Spleen (tissue), 7 donors: Measurements from ENCODE around the gene TIMP1.

ENCODE experiments used
- CTCF ChIP-seq, 11 experiments: fragments of 200-600 bp in 7 of 11; fragments of 450-650 bp in 4 of 11; sonication (generic) in 4 of 11; IDR thresholded peaks in 8 of 11; conservative IDR thresholded peaks in 3 of 11; 1 replicate in 7 of 11; 2 replicates in 4 of 11; pipeline versions ENCODE4 v1.4.0 to v1.8.0; 2016 to 2021; ENCODE audit warnings: antibody characterized with exemption in 11 of 11, inconsistent platforms in 4 of 11, mild to moderate bottlenecking in 1 of 11
- POLR2A ChIP-seq, 3 donors: fragments of 450-650 bp; IDR thresholded peaks; one replicate each; pipeline ENCODE4 v1.5.1; 2017; ENCODE audit warnings: antibody characterized with exemption in 3 of 3, mild to moderate bottlenecking in 1 of 3
- POLR2AphosphoS5 ChIP-seq, 3 donors: sonication (generic); formaldehyde crosslinking; IDR thresholded peaks; one replicate each; pipeline ENCODE4 v1.5.1; 2017; ENCODE audit warnings: antibody characterized with exemption in 3 of 3
- donor health status: DM: no; HTN: no; CAD: no; lungs with moderate emphysema.
- donor health status: DM: no; HTN: no; CAD: no.
- donor health status: DM: no; HTN: no; CAD: no.

- no peak for TF ChIP-seq CTCF (IDR thresholded peaks at IDR 0.05 in 8 of 11, conservative IDR thresholded peaks at IDR 0.05 in 3 of 11)
- no peak for TF ChIP-seq POLR2A (IDR thresholded peaks at IDR 0.05)
- TF ChIP-seq POLR2AphosphoS5 (IDR thresholded peaks at IDR 0.05) = no peak
Measured at GRCh38 chrX:47632666-47633065, 50.4 kb downstream of the TIMP1 start.
